HepG2 (cell line): ENCODE data around the gene CCNO. TPM values are rescaled to one million over a fixed set of nuclear protein-coding genes. Genes with fewer than 3 reads are reported as not detected.

Experiments used
- AFF4 ChIP-seq: sonication (generic); formaldehyde crosslinking; IDR thresholded peaks from 2 replicates; pipeline ENCODE4 v1.4.0; 2020; ENCODE audit warnings: missing genetic modification reagents
- ESRRA ChIP-seq: sonication (generic); formaldehyde crosslinking; IDR thresholded peaks from 2 replicates; pipeline ENCODE4 v1.5.1; 2020; ENCODE audit warnings: mild to moderate bottlenecking, low read depth, missing genetic modification reagents
- GABPB1 ChIP-seq: IDR thresholded peaks from 2 replicates; pipeline ENCODE4 v1.6.1; 2016; ENCODE audit warnings: mild to moderate bottlenecking, missing genetic modification reagents, moderate library complexity, missing compliant biosample characterization
- HDAC1 ChIP-seq: sonication (generic); formaldehyde crosslinking; IDR thresholded peaks from 2 replicates; pipeline ENCODE4 v1.5.1; 2020; ENCODE audit warnings: mild to moderate bottlenecking, missing genetic modification reagents
- HNRNPL ChIP-seq: fragments of 200-400 bp; formaldehyde crosslinking; IDR thresholded peaks from 2 replicates; pipeline ENCODE4 v1.6.1; 2017; ENCODE audit warnings: mild to moderate bottlenecking, low read depth, low read length
- HOXA5 ChIP-seq: sonication (generic); formaldehyde crosslinking; IDR thresholded peaks from 2 replicates; pipeline ENCODE4 v1.4.0; 2020; ENCODE audit warnings: missing genetic modification reagents
- KLF13 ChIP-seq: sonication (generic); formaldehyde crosslinking; IDR thresholded peaks from 2 replicates; pipeline ENCODE4 v1.4.0; 2020; ENCODE audit warnings: mild to moderate bottlenecking, missing genetic modification reagents
- MTA1 ChIP-seq: sonication (generic); formaldehyde crosslinking; IDR thresholded peaks from 2 replicates; pipeline ENCODE4 v1.4.0; 2020; ENCODE audit warnings: missing genetic modification reagents, mild to moderate bottlenecking, borderline replicate concordance
- REL ChIP-seq: sonication (generic); formaldehyde crosslinking; conservative IDR thresholded peaks from 2 replicates; pipeline ENCODE4 v1.8.0; 2022; ENCODE audit warnings: mild to moderate bottlenecking, missing genetic modification reagents, moderate library complexity
- SUZ12 ChIP-seq: fragments of 150-350 bp; IDR thresholded peaks from 2 replicates; pipeline ENCODE4 v1.6.1; 2014; ENCODE audit warnings: low read depth, low read length
- ZNF326 ChIP-seq: sonication (generic); formaldehyde crosslinking; IDR thresholded peaks from 2 replicates; pipeline ENCODE4 v1.4.0; 2020; ENCODE audit warnings: missing genetic modification reagents, borderline replicate concordance
- ZNF546 ChIP-seq: sonication (generic); formaldehyde crosslinking; conservative IDR thresholded peaks from 2 replicates; pipeline ENCODE4 v1.8.1; 2023; ENCODE audit warnings: mild to moderate bottlenecking, missing genetic modification reagents
- ZNF574 ChIP-seq: sonication (generic); formaldehyde crosslinking; IDR thresholded peaks from 2 replicates; pipeline ENCODE4 v1.4.0; 2020; ENCODE audit warnings: missing genetic modification reagents
- ZNF589 ChIP-seq: sonication (generic); formaldehyde crosslinking; conservative IDR thresholded peaks from 2 replicates; pipeline ENCODE4 v1.8.0; 2022; ENCODE audit warnings: mild to moderate bottlenecking, moderate library complexity, missing genetic modification reagents
- ZNF709 ChIP-seq: sonication (generic); formaldehyde crosslinking; IDR thresholded peaks from 2 replicates; pipeline ENCODE4 v1.5.0; 2020; ENCODE audit warnings: mild to moderate bottlenecking, missing genetic modification reagents
- ZNF746 ChIP-seq: sonication (generic); formaldehyde crosslinking; IDR thresholded peaks from 2 replicates; pipeline ENCODE4 v1.8.0; 2022; ENCODE audit warnings: mild to moderate bottlenecking, missing genetic modification reagents
- ZNF777 ChIP-seq: sonication (generic); formaldehyde crosslinking; IDR thresholded peaks from 2 replicates; pipeline ENCODE4 v1.4.0; 2020; ENCODE audit warnings: missing genetic modification reagents
- polyA plus RNA-seq, 8 experiments: library from polyadenylated mRNA; depleted of rRNA in 3 of 8; stranded (reverse) in 7 of 8; unstranded in 1 of 8; fragments of >200 nt; fragmentation: Illumina TruSeq in 4 of 8; extraction: Trizol in 4 of 8; gene quantifications; 2 replicates each; pipeline versions ENCODE4 v1.2.1 to v1.2.3, GENCODE V29; 2011 to 2016; ENCODE audit warnings: low read depth in 4 of 8, missing spikeins in 1 of 8, mixed read lengths in 1 of 8; ENCODE audit not compliant: insufficient read depth in 1 of 8
- total RNA-seq, 5 experiments: library from RNA; depleted of rRNA; stranded (reverse); fragments of >200 nt; fragmentation: Illumina TruSeq; extraction: Trizol; gene quantifications; 2 replicates each; pipeline ENCODE4 v1.2.3, GENCODE V29; 2016; ENCODE audit warnings: low read depth in 1 of 5
- TF ChIP-seq, protein P1 (sequence below): sonication (generic); formaldehyde crosslinking; IDR thresholded peaks from 2 replicates; pipeline ENCODE4 v1.9.0; 2022; ENCODE audit warnings: missing genetic modification reagents, mild to moderate bottlenecking, borderline replicate concordance
- TF ChIP-seq, protein P2 (sequence below): IDR thresholded peaks from 2 replicates; pipeline ENCODE4 v1.6.1; 2016; ENCODE audit warnings: missing compliant biosample characterization, missing genetic modification reagents, borderline replicate concordance

The CCNO gene
- total and polyA plus RNA-seq, 2 of the 13 experiments (the other 11 are each of a cell fraction or from before 2014, with no cell fraction given): 0.07 TPM; not detected in 1

GRCh38 chr5:55232985-55233928, at the start of gene CCNO (continued):
- TF ChIP-seq ZNF574 (CRISPR knock-in tag) (0 out of 2 replicates have a peak, but pooled peaks have one; percentile 16), REL (0 out of 2 replicates have a peak, but pooled peaks have one; percentile 34), MTA1 (CRISPR knock-in tag) (no peak; the same call in 1 of the 2 replicates), KLF13 (CRISPR knock-in tag) (no peak), ZNF546 (CRISPR knock-in tag) (0 out of 2 replicates have a peak, but pooled peaks have one; percentile 30), ZNF746 (CRISPR knock-in tag) (no peak), ZNF777 (CRISPR knock-in tag) (peak; percentile 88), SUZ12 (no peak), ZNF326 (CRISPR knock-in tag) (no peak), ZNF589 (CRISPR knock-in tag) (no peak), HDAC1 (CRISPR knock-in tag) (0 out of 2 replicates have a peak, but pooled peaks have one; percentile 33), ESRRA (CRISPR knock-in tag) (no peak), HNRNPL (no peak), HOXA5 (CRISPR knock-in tag) (no peak), AFF4 (CRISPR knock-in tag) (no peak), GABPB1 (CRISPR knock-in tag) (0 out of 2 replicates have a peak, but pooled peaks have one; percentile 41), ZNF709 (CRISPR knock-in tag) (no peak)
- TF ChIP-seq, protein P1, sequence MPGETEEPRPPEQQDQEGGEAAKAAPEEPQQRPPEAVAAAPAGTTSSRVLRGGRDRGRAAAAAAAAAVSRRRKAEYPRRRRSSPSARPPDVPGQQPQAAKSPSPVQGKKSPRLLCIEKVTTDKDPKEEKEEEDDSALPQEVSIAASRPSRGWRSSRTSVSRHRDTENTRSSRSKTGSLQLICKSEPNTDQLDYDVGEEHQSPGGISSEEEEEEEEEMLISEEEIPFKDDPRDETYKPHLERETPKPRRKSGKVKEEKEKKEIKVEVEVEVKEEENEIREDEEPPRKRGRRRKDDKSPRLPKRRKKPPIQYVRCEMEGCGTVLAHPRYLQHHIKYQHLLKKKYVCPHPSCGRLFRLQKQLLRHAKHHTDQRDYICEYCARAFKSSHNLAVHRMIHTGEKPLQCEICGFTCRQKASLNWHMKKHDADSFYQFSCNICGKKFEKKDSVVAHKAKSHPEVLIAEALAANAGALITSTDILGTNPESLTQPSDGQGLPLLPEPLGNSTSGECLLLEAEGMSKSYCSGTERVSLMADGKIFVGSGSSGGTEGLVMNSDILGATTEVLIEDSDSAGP (CRISPR knock-in tag): peak; percentile 12; the same call in 1 of the 2 replicates
- TF ChIP-seq, protein P2, sequence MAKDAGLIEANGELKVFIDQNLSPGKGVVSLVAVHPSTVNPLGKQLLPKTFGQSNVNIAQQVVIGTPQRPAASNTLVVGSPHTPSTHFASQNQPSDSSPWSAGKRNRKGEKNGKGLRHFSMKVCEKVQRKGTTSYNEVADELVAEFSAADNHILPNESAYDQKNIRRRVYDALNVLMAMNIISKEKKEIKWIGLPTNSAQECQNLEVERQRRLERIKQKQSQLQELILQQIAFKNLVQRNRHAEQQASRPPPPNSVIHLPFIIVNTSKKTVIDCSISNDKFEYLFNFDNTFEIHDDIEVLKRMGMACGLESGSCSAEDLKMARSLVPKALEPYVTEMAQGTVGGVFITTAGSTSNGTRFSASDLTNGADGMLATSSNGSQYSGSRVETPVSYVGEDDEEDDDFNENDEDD: 0 out of 2 replicates have a peak, but pooled peaks have one; percentile 15
